ENCODE results near the gene TFAP2D. TPM values are rescaled to one million over a fixed set of nuclear protein-coding genes. Genes with fewer than 3 reads are reported as not detected.

The TFAP2D gene
- total RNA-seq: not detected
- polyA plus RNA-seq: not detected
- long read RNA-seq, donor 1: 0 reads
- long read RNA-seq, donor 2: 0 reads

- intact Hi-C loops (cut with DNase I; ENCODE audit: low total_unique reads): no loop called here
- Histone ChIP-seq H3K9me3 (peaks cover 0 to 7% (median 0%) of the 10 kb centered on the region in 8 donors), H3K4me1 (no peaks in the 10 kb centered on the region), H3K4me3 (no peak within 1 kb of the TSS), H3K36me3 (no peaks in the 10 kb centered on the region), H3K27me3 (replicated peaks in 1 of 7) (peaks cover 0 to 99% (median 35%) of the 10 kb centered on the region in 7 donors), H3K27ac (no peak within 1 kb of the TSS)
- DNase-seq: no peak
- TF ChIP-seq CTCF (IDR thresholded peaks at IDR 0.05 in 8 of 11, conservative IDR thresholded peaks at IDR 0.05 in 3 of 11) (no peak), POLR2AphosphoS5 (IDR thresholded peaks at IDR 0.05) (no peak), POLR2A (IDR thresholded peaks at IDR 0.05) (no peak)
- WGBS, 5 donors: 2 to 7% (median 4%) methylated on average over 4 of the region's 4 CpGs
Measured at GRCh38 chr6:50713226-50713625, at the start of gene TFAP2D. TFAP2D (plus strand) TSS chr6:50713526; CDS start chr6:50714056, 530 bp downstream.

GRCh38 chr6:50663806-50664205, 49.5 kb upstream of the TFAP2D start:
- Histone ChIP-seq H3K36me3 (no peaks in the 10 kb centered on the region), H3K27ac (no peak overlapping the region), H3K27me3 (replicated peaks in 1 of 7) (no peaks in the 10 kb centered on the region), H3K4me3 (no peak overlapping the region), H3K4me1 (no peaks in the 10 kb centered on the region), H3K9me3 (peaks cover 0 to 3% (median 0%) of the 10 kb centered on the region in 8 donors)
- TF ChIP-seq POLR2A (IDR thresholded peaks at IDR 0.05): no peak
- no peak for TF ChIP-seq CTCF (IDR thresholded peaks at IDR 0.05 in 8 of 11, conservative IDR thresholded peaks at IDR 0.05 in 3 of 11)
- TF ChIP-seq POLR2AphosphoS5 (IDR thresholded peaks at IDR 0.05): no peak
- 83 to 96% (median 93%) methylated on average over 1 of the region's 1 CpG for WGBS, 5 donors
- DNase-seq: no peak
- intact Hi-C loops (cut with DNase I; ENCODE audit: low total_unique reads): no loop called here

GRCh38 chr6:50666089-50666488, 47.2 kb upstream of the TFAP2D start:
- H3K4me1 ChIP-seq: no peaks in the 10 kb centered on the region
- H3K9me3 ChIP-seq: peaks cover 0 to 5% (median 0%) of the 10 kb centered on the region in 8 donors
- TF ChIP-seq POLR2AphosphoS5 (IDR thresholded peaks at IDR 0.05): no peak
- TF ChIP-seq POLR2A (IDR thresholded peaks at IDR 0.05): no peak
- no peak for TF ChIP-seq CTCF (IDR thresholded peaks at IDR 0.05 in 8 of 11, conservative IDR thresholded peaks at IDR 0.05 in 3 of 11)
- H3K36me3 ChIP-seq: no peaks in the 10 kb centered on the region
- no peak overlapping the region for H3K27ac ChIP-seq
- no peak overlapping the region for H3K4me3 ChIP-seq
- no peaks in the 10 kb centered on the region for H3K27me3 ChIP-seq (replicated peaks in 1 of 7)
- no peak for DNase-seq
- WGBS, 5 donors: 85 to 88% (median 87%) methylated on average over 3 of the region's 3 CpGs
- intact Hi-C loops (cut with DNase I; ENCODE audit: low total_unique reads): no loop called here

GRCh38 chr6:50681213-50681824, 32.0 kb upstream of the TFAP2D start:
- Histone ChIP-seq H3K9me3 (peaks cover 0 to 4% (median 0%) of the 10 kb centered on the region in 8 donors), H3K27ac (no peak overlapping the region), H3K4me3 (no peak overlapping the region), H3K36me3 (no peaks in the 10 kb centered on the region), H3K4me1 (no peaks in the 10 kb centered on the region), H3K27me3 (replicated peaks in 1 of 7) (no peaks in the 10 kb centered on the region)
- no peak for DNase-seq
- intact Hi-C loops (cut with DNase I; ENCODE audit: low total_unique reads): no loop called here
- TF ChIP-seq POLR2AphosphoS5 (IDR thresholded peaks at IDR 0.05): no peak
- TF ChIP-seq POLR2A (IDR thresholded peaks at IDR 0.05): no peak
- no peak for TF ChIP-seq CTCF (IDR thresholded peaks at IDR 0.05 in 8 of 11, conservative IDR thresholded peaks at IDR 0.05 in 3 of 11)
- WGBS, 5 donors: 60 to 65% (median 64%) methylated on average over 4 of the region's 4 CpGs
